GM12878 (cell line): ENCODE results near the gene LRRC23. TPM values are rescaled to one million over a fixed set of nuclear protein-coding genes. Genes with fewer than 3 reads are reported as not detected.

Experiments used
- ATAC-seq: fragments of 200-7000 bp; cut with Tn5 transposase; 3 replicates; pipeline ENCODE4 v1.9.1; 2020; ENCODE audit warnings: mild to moderate bottlenecking, moderate library complexity
- BruUV-seq: library from RNA; stranded (reverse); fragments of 400-500 nt; replicated peaks from 2 replicates; lab custom pipeline; 2021; lab: Mats Ljungman, UMichigan
- CTCF ChIA-PET: fragments of 300-600 bp; sonication (Branson Sonifier 250); formaldehyde crosslinking; extraction: SDS; loops from one replicate; lab custom pipeline; 2021; ENCODE audit warnings: inconsistent platforms; lab: Yijun Ruan, JAX
- POLR2A ChIA-PET: fragments of 350-600 bp; formaldehyde crosslinking; extraction: SDS; loops from one replicate; lab custom pipeline; 2021; ENCODE audit warnings: inconsistent platforms; lab: Charles Lee
- RAD21 ChIA-PET: fragments of 300-600 bp; sonication (Branson Sonifier 250); formaldehyde crosslinking; loops from one replicate; lab custom pipeline; 2023; ENCODE audit warnings: antibody characterized with exemption; ENCODE audit not compliant: unreplicated experiment; lab: Charles Lee
- SMC1A ChIA-PET: fragments of 300-600 bp; sonication (Branson Sonifier 250); formaldehyde crosslinking; loops from one replicate; lab custom pipeline; 2023; ENCODE audit not compliant: unreplicated experiment, uncharacterized antibody; lab: Charles Lee
- DNase-seq: peaks from one replicate; pipeline ENCODE4 v3.0.0-alpha.2; 2011; ENCODE audit warnings: low read depth, low spot score
- FAIRE-seq: peaks from 3 replicates; lab custom pipeline; 2011; peaks lifted over from hg19 to GRCh38; lab: Jason Lieb, UNC
- H2AFZ ChIP-seq: 2 replicates; pipeline ENCODE4 v1.6.0; 2011; ENCODE audit warnings: low read depth, low read length, control low read depth; ENCODE audit not compliant: control insufficient read depth
- H3K27ac ChIP-seq: 2 replicates; pipeline ENCODE4 v1.5.1; 2011; ENCODE audit warnings: control low read depth; ENCODE audit not compliant: control insufficient read depth, insufficient read depth
- H3K27me3 ChIP-seq, 2 experiments: replicated peaks in 1 of 2; 2 replicates each; pipeline versions ENCODE4 v1.6.0 to v1.6.1; 2011; ENCODE audit warnings: low read length in 1 of 2; ENCODE audit not compliant: control insufficient read depth in 2 of 2, insufficient read depth in 2 of 2
- H3K36me3 ChIP-seq, 2 experiments: 2 replicates each; pipeline ENCODE4 v1.5.1; 2011; ENCODE audit warnings: low read length in 1 of 2; ENCODE audit not compliant: control insufficient read depth in 2 of 2, insufficient read depth in 2 of 2
- H3K4me1 ChIP-seq: 2 replicates; pipeline ENCODE4 v1.6.1; 2011; ENCODE audit warnings: mild to moderate bottlenecking, low read length, moderate library complexity, mixed read lengths; ENCODE audit not compliant: control insufficient read depth, insufficient read depth
- H3K4me2 ChIP-seq: 2 replicates; pipeline ENCODE4 v1.6.0; 2011; ENCODE audit warnings: control low read depth; ENCODE audit not compliant: control insufficient read depth, insufficient read depth
- H3K4me3 ChIP-seq: fragments of 200-600 bp; sonication (generic); 2 replicates; pipeline ENCODE4 v1.5.1; 2016
- H3K79me2 ChIP-seq: 2 replicates; pipeline ENCODE4 v1.6.0; 2011; ENCODE audit warnings: low read length; ENCODE audit not compliant: control insufficient read depth, insufficient read depth
- H3K9ac ChIP-seq: 2 replicates; pipeline ENCODE4 v1.8.0; 2011; ENCODE audit warnings: low read length, control low read depth, mixed read lengths; ENCODE audit not compliant: control insufficient read depth, insufficient read depth
- H3K9me3 ChIP-seq: replicated peaks from 3 replicates; pipeline ENCODE4 v1.5.1; 2011; ENCODE audit warnings: mild to moderate bottlenecking, low read length; ENCODE audit not compliant: control insufficient read depth, insufficient read depth
- H4K20me1 ChIP-seq: 2 replicates; pipeline ENCODE4 v1.6.0; 2011; ENCODE audit not compliant: control insufficient read depth, insufficient read depth
- BACH1 ChIP-seq: fragments of 450-650 bp; IDR thresholded peaks from 2 replicates; pipeline ENCODE4 v1.6.1; 2017; ENCODE audit warnings: mild to moderate bottlenecking, borderline replicate concordance
- BHLHE40 ChIP-seq, 2 experiments: fragments of 450-650 bp in 1 of 2; IDR thresholded peaks; 2 replicates each; pipeline ENCODE4 v1.6.1; 2011 to 2017; ENCODE audit warnings: low read depth in 2 of 2, borderline replicate concordance in 1 of 2, improper control_type of control experiment in 1 of 2, low read length in 1 of 2, mild to moderate bottlenecking in 1 of 2
- CBX3 ChIP-seq: fragments of 200-600 bp; sonication (generic); IDR thresholded peaks from 2 replicates; pipeline ENCODE4 v1.6.1; 2016; ENCODE audit warnings: low read depth, borderline replicate concordance
- HCFC1 ChIP-seq: fragments of 150-350 bp; IDR thresholded peaks from 2 replicates; pipeline ENCODE4 v1.6.1; 2014; ENCODE audit warnings: low read length
- IKZF1 ChIP-seq: fragments of 450-650 bp; conservative IDR thresholded peaks from 2 replicates; pipeline ENCODE4 v1.6.1; 2017; ENCODE audit warnings: antibody characterized with exemption, mild to moderate bottlenecking
- JUND ChIP-seq: IDR thresholded peaks from 2 replicates; pipeline ENCODE4 v1.6.1; 2012; ENCODE audit warnings: low read depth, mild to moderate bottlenecking, low read length, improper control_type of control experiment, moderate library complexity
- KDM1A ChIP-seq: fragments of 200-600 bp; sonication (generic); IDR thresholded peaks from 2 replicates; pipeline ENCODE4 v1.6.1; 2016; ENCODE audit warnings: borderline replicate concordance
- LARP7 ChIP-seq: fragments of 450-650 bp; IDR thresholded peaks from 2 replicates; pipeline ENCODE4 v1.6.1; 2017; ENCODE audit warnings: mild to moderate bottlenecking
- MTA2 ChIP-seq: fragments of 450-650 bp; IDR thresholded peaks from 2 replicates; pipeline ENCODE4 v1.6.1; 2016; ENCODE audit warnings: low read depth, mild to moderate bottlenecking, moderate library complexity
- NFYB ChIP-seq: IDR thresholded peaks from 2 replicates; pipeline ENCODE4 v1.6.1; 2011; ENCODE audit warnings: low read depth, mild to moderate bottlenecking, low read length, improper control_type of control experiment, moderate library complexity; ENCODE audit not compliant: insufficient read depth
- POLR2A ChIP-seq: IDR thresholded peaks from 2 replicates; pipeline ENCODE4 v1.6.1; 2011; ENCODE audit warnings: low read depth, mild to moderate bottlenecking, low read length
- RAD21 ChIP-seq: IDR thresholded peaks from 2 replicates; pipeline ENCODE4 v1.6.1; 2011; ENCODE audit warnings: mild to moderate bottlenecking, low read depth, low read length, moderate library complexity; ENCODE audit not compliant: insufficient read depth
- RELA ChIP-seq: fragments of 450-650 bp; IDR thresholded peaks from 2 replicates; pipeline ENCODE4 v1.8.0; 2014; ENCODE audit warnings: borderline replicate concordance; ENCODE audit not compliant: partially characterized antibody
- SMAD5 ChIP-seq: IDR thresholded peaks from 2 replicates; pipeline ENCODE4 v1.6.1; 2016; ENCODE audit warnings: antibody characterized with exemption, low read depth
- ZNF207 ChIP-seq: fragments of 450-650 bp; IDR thresholded peaks from 2 replicates; pipeline ENCODE4 v1.6.1; 2014; ENCODE audit warnings: antibody characterized with exemption, mild to moderate bottlenecking, borderline replicate concordance
- ZNF384 ChIP-seq: IDR thresholded peaks from 2 replicates; pipeline ENCODE4 v1.6.1; 2012; ENCODE audit warnings: low read depth, mild to moderate bottlenecking, low read length, improper control_type of control experiment, borderline replicate concordance
- WGBS: methylation state at CpG from one replicate; pipeline ENCODE4 v1.1.6; 2016; ENCODE audit warnings: low lambda C conversion rate; ENCODE audit not compliant: insufficient replicate concordance, insufficient coverage; ENCODE audit errors: missing lambda C conversion rate; 5-methylcytosine and 5-hydroxymethylcytosine counted together
- in situ Hi-C: fragments of 300-500 bp; cut with MboI; formaldehyde crosslinking; loops from 9 replicates; pipeline ENCODE4 v1.14.3; 2018; ENCODE audit warnings: mixed read lengths
- intact Hi-C: fragments of 100-400 bp; cut with micrococcal nuclease; formaldehyde crosslinking; loops from one replicate; pipeline ENCODE4 v1.14.2; 2022; ENCODE audit not compliant: unreplicated experiment
- polyA plus RNA-seq, 11 experiments: library from polyadenylated mRNA; depleted of rRNA in 4 of 11; unstranded in 6 of 11; stranded (reverse) in 5 of 11; fragments of >200 nt; fragmentation: Nextera tagmentation in 4 of 11; fragmentation: Illumina TruSeq in 1 of 11; extraction: Ambion mirVana in 4 of 11; extraction: Trizol in 1 of 11; gene quantifications; 1 replicate in 1 of 11; 2 replicates in 10 of 11; pipeline versions ENCODE4 v1.2.1 to v1.2.3, GENCODE V29; 2011 to 2016; ENCODE audit warnings: inconsistent platforms in 2 of 11, missing spikeins in 2 of 11, low read depth in 1 of 11
- total RNA-seq, 4 experiments: library from RNA; depleted of rRNA in 3 of 4; stranded (reverse); fragments of >200 nt in 3 of 4; fragmentation: Illumina TruSeq in 1 of 4; extraction: Trizol in 1 of 4; gene quantifications; 2 replicates each; pipeline versions ENCODE4 v1.2.1 to v1.2.3, GENCODE V29; 2013 to 2021
- TF ChIP-seq, protein P1 (sequence below): fragments of 450-650 bp; IDR thresholded peaks from 2 replicates; pipeline ENCODE4 v1.6.1; 2018; ENCODE audit warnings: mild to moderate bottlenecking, low read depth, moderate library complexity; ENCODE audit not compliant: partially characterized antibody
- TF ChIP-seq, protein P2 (sequence below): IDR thresholded peaks from 2 replicates; pipeline ENCODE4 v1.6.1; 2011; ENCODE audit warnings: mild to moderate bottlenecking, low read depth, low read length, moderate library complexity; ENCODE audit not compliant: insufficient replicate concordance
- TF ChIP-seq, protein P3 (sequence below): fragments of 150-350 bp; IDR thresholded peaks from 2 replicates; pipeline ENCODE4 v1.6.1; 2014; ENCODE audit warnings: mild to moderate bottlenecking, low read depth, low read length

LRRC23 gene
- total and polyA plus RNA-seq, 10 of the 15 experiments (the other 5 are each of a cell fraction or from before 2014, with no cell fraction given) = 1.4 to 6.9 (median 3.4) TPM

DNA sequence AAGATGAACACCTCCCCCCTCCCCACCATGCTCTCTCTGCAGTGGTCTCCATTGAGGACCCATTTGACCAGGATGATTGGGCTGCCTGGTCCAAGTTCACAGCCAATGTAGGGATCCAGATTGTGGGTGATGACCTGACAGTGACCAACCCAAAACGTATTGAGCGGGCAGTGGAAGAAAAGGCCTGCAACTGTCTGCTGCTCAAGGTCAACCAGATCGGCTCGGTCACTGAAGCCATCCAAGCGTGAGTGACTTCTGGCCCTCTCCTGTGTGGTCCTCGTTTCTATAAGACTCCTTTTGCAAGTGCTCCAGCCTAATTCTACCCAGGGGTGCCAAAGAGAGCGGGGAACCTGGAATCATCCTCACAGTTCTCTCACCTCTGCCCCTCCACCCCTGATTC, 16.9 kb downstream of the LRRC23 start:
- Histone ChIP-seq H4K20me1 (no peaks in the 10 kb centered on the region), H3K27me3 (no peaks in the 10 kb centered on the region), H3K9ac (no peak overlapping the region), H3K9me3 (no peaks in the 10 kb centered on the region), H3K27ac (peak overlapping the region; percentile 36), H2AFZ (no peak overlapping the region), H3K4me3 (peak overlapping the region; percentile 4; the same call in 1 of the 2 replicates), H3K79me2 (peaks cover 3% of the 10 kb centered on the region), H3K36me3 (peaks cover 2 to 9% of the 10 kb centered on the region in 2 experiments; a peak in 2 of 4 replicates), H3K4me1 (peaks cover 44% of the 10 kb centered on the region), H3K4me2 (peak overlapping the region; percentile 36)
- FAIRE-seq (no peak), DNase-seq (no peak), ATAC-seq (no peak)
- ChIA-PET CTCF (interaction anchor here (1.0 to 6.2 kb wide), 10 partner anchors 15 to 224 kb away, joined by 3 to 111 read pairs (median 5); partner anchors contain the start of genes C12orf57, C1RL, RNU7-1 and SPSB2), POLR2A (interaction anchor here (0.6 to 1.5 kb wide), 3 partner anchors 10 to 110 kb away, joined by 4 to 6 read pairs (median 5); no protein-coding TSS in a partner anchor), RAD21 (interaction anchor here (0.6 to 2.4 kb wide), 5 partner anchors 16 to 70 kb away, joined by 3 to 10 read pairs (median 4); partner anchors contain the start of genes C12orf57, CDCA3 and RNU7-1), SMC1A (interaction anchor here (1.1 to 1.8 kb wide), 4 partner anchors 22 to 49 kb away, joined by 3 to 6 read pairs (median 3); partner anchors contain the start of genes C12orf57, RNU7-1 and SPSB2)
- no TSS peak for BruUV-seq
- in situ Hi-C loops = no loop called here
- intact Hi-C loops = loop anchor here (5.0 kb wide), 2 partner anchors 171 to 191 kb away; partner anchors contain the start of gene C1R
- WGBS = 70% methylated on average over 7 of the region's 7 CpGs
- TF ChIP-seq, protein P1, sequence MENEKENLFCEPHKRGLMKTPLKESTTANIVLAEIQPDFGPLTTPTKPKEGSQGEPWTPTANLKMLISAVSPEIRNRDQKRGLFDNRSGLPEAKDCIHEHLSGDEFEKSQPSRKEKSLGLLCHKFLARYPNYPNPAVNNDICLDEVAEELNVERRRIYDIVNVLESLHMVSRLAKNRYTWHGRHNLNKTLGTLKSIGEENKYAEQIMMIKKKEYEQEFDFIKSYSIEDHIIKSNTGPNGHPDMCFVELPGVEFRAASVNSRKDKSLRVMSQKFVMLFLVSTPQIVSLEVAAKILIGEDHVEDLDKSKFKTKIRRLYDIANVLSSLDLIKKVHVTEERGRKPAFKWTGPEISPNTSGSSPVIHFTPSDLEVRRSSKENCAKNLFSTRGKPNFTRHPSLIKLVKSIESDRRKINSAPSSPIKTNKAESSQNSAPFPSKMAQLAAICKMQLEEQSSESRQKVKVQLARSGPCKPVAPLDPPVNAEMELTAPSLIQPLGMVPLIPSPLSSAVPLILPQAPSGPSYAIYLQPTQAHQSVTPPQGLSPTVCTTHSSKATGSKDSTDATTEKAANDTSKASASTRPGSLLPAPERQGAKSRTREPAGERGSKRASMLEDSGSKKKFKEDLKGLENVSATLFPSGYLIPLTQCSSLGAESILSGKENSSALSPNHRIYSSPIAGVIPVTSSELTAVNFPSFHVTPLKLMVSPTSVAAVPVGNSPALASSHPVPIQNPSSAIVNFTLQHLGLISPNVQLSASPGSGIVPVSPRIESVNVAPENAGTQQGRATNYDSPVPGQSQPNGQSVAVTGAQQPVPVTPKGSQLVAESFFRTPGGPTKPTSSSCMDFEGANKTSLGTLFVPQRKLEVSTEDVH = no peak
- TF ChIP-seq IKZF1 (no peak), HCFC1 (no peak), ZNF384 (no peak), KDM1A (no peak), RELA (no peak), NFYB (no peak), LARP7 (no peak), JUND (no peak), POLR2A (no peak), BACH1 (no peak), BHLHE40 (IDR thresholded peaks at IDR 0.05; ENCODE audit: borderline replicate concordance in 1 of 2, low read depth in 2 of 2, low read length in 1 of 2) (no peak), RAD21 (no peak), MTA2 (no peak), ZNF207 (no peak), SMAD5 (no peak), CBX3 (no peak)
- TF ChIP-seq, protein P2, sequence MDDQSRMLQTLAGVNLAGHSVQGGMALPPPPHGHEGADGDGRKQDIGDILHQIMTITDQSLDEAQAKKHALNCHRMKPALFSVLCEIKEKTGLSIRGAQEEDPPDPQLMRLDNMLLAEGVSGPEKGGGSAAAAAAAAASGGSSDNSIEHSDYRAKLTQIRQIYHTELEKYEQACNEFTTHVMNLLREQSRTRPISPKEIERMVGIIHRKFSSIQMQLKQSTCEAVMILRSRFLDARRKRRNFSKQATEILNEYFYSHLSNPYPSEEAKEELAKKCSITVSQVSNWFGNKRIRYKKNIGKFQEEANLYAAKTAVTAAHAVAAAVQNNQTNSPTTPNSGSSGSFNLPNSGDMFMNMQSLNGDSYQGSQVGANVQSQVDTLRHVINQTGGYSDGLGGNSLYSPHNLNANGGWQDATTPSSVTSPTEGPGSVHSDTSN = no peak
- TF ChIP-seq, protein P3, sequence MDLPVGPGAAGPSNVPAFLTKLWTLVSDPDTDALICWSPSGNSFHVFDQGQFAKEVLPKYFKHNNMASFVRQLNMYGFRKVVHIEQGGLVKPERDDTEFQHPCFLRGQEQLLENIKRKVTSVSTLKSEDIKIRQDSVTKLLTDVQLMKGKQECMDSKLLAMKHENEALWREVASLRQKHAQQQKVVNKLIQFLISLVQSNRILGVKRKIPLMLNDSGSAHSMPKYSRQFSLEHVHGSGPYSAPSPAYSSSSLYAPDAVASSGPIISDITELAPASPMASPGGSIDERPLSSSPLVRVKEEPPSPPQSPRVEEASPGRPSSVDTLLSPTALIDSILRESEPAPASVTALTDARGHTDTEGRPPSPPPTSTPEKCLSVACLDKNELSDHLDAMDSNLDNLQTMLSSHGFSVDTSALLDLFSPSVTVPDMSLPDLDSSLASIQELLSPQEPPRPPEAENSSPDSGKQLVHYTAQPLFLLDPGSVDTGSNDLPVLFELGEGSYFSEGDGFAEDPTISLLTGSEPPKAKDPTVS = no peak
